GM19438 (cell line): ENCODE measurements around the gene CTAGE1.
"Not testable (repeated sequence)": the region's sequence is repeated elsewhere in the genome, so short reads cannot be mapped to it uniquely, and the experiment has no call there.

ENCODE experiments used
- ATAC-seq: cut with Tn5 transposase; IDR thresholded peaks from one replicate; pipeline ENCODE4 v1.9.1; 2021; ENCODE audit warnings: low read depth; ENCODE audit not compliant: unreplicated experiment

The CTAGE1 gene

DNA sequence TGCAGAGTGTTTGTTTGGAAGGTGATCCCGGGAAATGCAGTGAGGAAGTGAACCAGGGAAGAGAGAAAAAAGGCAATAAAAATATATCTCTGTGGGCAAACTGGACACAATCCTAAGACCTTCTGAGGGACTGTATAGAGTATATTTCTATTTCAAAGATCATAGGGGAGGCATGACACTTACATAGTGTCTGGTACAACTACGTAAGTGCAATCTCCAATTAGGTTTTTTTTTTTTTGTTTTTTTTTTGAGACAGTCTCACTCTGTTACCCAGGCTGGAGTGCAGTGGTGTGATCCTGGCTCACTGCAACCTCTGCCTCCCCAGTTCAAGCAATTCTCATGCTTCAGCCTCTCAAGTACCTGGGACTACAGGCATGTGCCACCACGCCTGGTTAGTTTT, 24.6 kb downstream of the CTAGE1 start:
- ATAC-seq: not testable (repeated sequence)

DNA sequence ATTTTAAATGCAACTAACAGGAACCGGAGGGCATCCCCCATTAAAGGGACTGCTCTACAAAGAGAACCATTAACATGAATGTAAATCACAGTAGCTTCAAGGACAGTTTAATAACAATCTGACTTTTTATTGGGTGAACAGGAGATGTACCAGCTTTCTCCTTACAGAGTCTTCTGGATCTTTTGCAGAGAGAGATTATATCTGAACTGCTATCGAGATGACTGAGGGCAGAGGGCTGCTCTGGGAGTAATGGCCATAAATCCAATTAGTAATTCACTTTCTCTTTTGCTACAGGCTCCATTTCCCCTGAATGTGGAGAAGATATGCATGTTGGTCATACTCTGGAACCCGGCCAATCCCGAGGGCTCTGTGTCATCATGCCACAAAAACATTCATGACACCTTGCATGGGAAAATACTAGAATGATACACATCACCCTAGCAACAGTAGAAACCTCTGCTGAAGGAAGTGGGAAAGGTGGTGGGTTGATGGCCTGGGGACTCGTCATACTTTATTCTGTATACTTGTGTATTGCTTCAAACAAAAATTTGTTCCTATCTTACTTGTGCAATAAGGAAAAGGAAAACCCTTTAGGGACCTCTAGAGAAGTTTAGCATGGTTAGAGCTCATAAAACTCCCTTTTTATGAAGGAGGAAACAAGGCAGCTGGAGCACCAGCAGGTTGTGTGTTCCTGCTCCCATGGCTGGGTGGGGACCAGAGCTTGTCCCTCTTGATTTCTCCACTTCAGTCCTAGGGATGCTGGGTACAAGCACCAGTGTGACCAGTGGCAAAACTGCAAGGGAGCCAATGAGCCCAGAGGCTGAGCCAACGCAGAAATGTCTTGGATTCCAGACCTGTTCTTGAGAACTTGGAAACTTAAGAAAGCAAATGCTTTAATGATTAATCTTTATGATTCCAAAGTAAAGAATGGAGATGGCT, 26.0 kb downstream of the CTAGE1 start:
- ATAC-seq: no peak

DNA sequence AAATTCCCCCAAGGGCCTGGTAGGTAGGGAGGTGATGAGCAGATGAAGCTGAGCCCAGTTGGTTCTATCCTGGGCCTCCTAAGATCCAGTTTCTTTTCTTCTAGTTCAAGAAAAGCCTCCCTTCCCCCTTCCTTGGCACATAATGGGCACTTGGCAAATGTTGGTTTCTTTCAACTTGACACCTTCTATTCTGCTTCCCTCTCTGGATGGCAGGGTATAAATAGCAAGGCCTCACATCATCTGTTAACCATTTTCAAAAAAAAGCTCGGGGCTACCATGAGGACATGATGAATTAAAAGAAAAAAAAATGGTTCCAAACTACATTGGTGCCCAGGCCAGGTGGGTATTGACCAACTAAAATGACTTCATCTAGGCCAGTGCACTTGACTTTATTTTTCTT, 29.9 kb downstream of the CTAGE1 start:
- no peak for ATAC-seq

DNA sequence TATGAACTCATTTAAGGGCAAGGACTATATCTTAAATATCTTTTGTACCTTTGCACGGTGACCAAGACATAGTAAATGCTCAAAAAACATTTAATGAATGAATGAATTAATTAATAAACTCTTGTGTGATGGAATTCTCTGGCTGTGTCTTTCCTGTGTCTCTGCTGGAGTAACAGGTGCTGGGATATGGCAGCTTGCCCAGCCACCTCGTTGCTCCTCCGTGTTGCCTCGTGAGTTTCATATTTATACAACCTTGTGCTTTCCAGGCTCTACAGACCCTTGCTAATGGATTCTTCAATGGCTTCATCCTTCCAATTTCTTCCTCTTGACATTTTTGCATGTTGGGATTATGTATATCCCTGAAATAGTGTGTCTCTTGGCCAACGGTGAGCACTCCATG, 30.4 kb downstream of the CTAGE1 start:
- no peak for ATAC-seq

DNA sequence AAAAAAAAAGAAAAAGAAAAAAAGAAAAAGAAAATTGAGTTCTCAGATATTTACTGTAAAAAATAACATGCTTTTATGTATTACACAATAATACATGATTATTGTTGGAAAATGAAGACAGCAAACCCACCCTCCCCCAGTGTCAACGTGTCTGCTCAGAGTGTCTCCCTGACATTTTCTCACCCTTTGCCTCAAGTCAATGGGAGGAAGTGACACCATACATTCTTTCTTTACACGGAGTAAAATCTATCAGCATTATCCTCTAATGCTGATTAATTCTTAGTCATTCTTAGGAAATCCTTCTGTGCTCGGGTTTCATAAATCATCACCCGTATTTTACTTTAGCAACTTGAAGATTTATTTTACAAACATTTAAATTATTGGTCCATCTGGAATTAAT, 32.0 kb downstream of the CTAGE1 start:
- ATAC-seq: no peak

DNA sequence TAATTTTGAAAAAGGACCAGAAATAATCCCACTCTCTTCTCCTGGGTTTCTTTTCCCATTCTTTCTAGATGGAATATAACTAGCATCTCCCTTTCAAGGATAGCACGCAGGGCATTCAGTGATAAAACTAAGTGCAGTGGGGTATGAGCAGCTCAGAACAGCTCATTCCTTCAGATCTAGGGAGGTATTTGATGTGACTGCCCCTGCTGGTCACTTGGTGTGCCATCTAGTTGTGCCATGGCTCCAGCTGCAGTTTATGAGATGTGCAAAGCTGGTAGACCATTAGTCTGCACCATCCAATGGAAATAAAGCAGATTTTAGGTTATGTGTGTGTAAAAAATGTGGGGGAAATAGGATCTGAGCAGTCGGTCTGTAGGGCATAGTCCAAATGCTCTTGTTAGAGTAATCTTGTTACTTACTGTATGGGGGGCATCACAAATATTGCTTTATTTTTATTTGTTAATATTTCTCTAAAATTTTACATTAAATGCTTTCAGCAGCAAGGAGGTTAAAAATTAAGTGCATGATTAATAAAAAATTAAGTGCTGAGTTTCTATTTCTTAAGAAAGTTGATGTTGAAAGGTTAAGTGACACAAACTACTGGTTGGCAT, 38.9 kb downstream of the CTAGE1 start:
- no peak for ATAC-seq

DNA sequence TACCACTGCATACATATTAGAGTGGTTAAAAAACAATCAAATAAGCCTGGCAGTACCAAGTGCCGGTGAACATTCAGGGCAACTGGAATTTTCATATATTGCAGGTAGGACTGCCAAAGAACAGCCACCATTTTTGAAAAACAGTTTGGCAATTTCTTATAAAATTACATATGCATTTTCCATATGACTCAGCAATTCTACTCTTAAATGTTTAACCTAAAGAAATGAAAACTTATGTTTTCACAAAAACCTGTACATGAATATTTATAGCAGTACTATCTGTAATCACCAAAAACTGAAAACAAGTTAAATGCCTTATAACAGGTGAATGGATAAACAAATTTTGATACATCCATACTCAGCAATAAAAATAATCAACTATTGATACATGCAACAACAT, 39.9 kb downstream of the CTAGE1 start:
- no peak for ATAC-seq

DNA sequence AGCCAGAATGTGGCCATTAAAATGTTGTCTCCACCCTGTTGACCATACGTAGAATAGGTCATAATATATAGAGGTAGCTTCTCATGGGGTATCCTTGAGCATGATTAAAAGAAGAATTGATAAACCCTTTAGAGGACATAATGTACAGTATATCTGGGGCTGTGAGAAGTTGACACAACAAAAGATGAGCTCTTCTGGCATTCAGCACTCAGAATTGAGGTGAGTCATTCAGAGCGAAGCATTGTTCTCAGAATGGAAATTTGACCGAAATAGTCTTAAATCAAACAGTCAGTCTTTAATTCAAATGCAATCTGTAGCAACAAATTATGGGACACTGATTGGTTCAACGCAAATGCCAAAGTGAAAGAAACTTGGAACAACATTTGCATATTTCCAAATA, 47.3 kb downstream of the CTAGE1 start:
- no peak for ATAC-seq

DNA sequence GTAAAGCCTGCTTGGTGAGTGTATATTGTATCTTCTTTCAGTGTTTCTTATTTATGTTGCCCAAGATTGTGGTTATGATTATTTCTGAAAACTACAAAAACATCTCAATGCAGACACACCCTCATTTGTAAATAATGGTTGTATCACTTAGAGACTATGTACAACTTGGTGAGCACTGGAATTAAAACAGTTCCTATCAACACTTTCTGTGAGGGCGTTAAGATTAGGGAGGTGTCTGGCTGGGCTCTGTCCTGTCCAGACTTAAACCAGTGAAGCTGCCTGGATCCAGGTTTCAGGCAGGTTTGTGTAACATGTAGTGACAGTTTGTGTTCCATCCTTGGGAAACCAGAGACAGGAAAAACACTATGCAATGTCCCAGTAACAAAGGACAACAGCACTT, 49.7 kb downstream of the CTAGE1 start:
- no peak for ATAC-seq

DNA sequence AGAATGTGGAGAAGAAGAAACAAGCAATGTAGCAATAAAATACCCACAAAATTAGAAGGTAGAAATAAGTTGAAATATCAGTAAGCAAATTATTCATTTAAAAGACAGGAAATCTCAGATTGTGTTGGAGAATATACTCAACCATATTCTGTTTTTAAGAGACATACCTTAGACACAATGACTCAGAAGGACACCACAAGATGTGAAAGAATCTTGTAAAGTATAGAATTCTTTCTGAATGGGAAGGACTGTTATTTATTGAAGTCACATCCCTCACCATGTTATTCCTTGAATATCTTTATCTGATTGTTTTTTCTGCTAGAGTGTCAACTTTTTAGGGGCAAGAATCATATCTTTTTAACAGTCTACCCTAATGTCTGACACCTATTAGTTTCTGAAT, 50.4 kb downstream of the CTAGE1 start:
- no peak for ATAC-seq

DNA sequence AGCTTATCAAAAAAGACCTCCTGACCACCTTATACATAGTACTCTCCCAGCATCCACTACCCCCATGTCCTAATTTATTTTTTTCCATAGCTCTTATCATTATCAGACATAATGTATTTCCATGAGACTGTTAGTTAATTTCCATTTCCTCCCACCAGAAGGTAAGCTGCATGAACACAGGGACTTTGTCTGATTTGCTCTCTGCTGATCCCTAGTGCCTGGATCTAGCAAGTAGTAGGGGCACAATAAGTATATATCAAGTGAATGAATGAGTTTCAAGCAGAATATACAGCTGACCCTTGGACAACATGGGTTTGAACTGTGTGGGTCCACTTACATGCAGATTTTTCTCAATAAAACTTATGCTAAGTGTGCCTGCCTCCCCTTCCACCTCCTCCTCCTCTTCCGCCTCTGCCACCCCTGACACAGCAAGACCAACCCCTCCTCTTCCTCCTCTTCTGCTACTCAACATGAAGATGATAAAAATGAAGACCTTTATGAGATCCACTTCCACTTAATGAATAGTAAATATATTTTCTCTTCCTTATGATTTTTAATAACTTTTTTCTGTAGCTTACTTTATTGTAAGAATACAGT, 53.8 kb downstream of the CTAGE1 start:
- no peak for ATAC-seq
